DMS 273 (cell line): Measurements from ENCODE around the gene PLCB2.
A peak's percentile ranks its signal among the peaks of the same experiment; 100 is the strongest.

Experiments used
- DNase-seq: peaks from one replicate; lab custom pipeline; 2025; ENCODE audit not compliant: unreplicated experiment; lab: John Stamatoyannopoulos, UW

The PLCB2 gene

GRCh38 chr15:40252141-40252437 is 55.6 kb downstream of the PLCB2 start:
- DNase-seq = no peak

- no peak for DNase-seq
Observed at GRCh38 chr15:40251486-40252140, 56.1 kb downstream of the PLCB2 start.

- DNase-seq = no peak
Observed at GRCh38 chr15:40250771-40251483, 56.8 kb downstream of the PLCB2 start.

- DNase-seq = no peak
Observed at GRCh38 chr15:40250304-40250656, 57.5 kb downstream of the PLCB2 start.

- DNase-seq = no peak
Observed at GRCh38 chr15:40249477-40250303, 58.0 kb downstream of the PLCB2 start.

- peak; percentile 75 for DNase-seq
Observed at GRCh38 chr15:40248006-40248783, 59.5 kb downstream of the PLCB2 start.

GRCh38 chr15:40247406-40247971 is 60.2 kb downstream of the PLCB2 start:
- DNase-seq = no peak

GRCh38 chr15:40246496-40247280 is 61.0 kb downstream of the PLCB2 start:
- no peak for DNase-seq

GRCh38 chr15:40245666-40246450 is 61.9 kb downstream of the PLCB2 start:
- DNase-seq = no peak

- DNase-seq = no peak
Observed at GRCh38 chr15:40244961-40245523, 62.7 kb downstream of the PLCB2 start.

- no peak for DNase-seq
Observed at GRCh38 chr15:40243126-40243810, 64.5 kb downstream of the PLCB2 start.

GRCh38 chr15:40242601-40243000 is 65.1 kb downstream of the PLCB2 start:
- no peak for DNase-seq

GRCh38 chr15:40242213-40242599 is 65.5 kb downstream of the PLCB2 start:
- no peak for DNase-seq

GRCh38 chr15:40241269-40242212 is 66.2 kb downstream of the PLCB2 start:
- no peak for DNase-seq

GRCh38 chr15:40240619-40241221 is 67.0 kb downstream of the PLCB2 start:
- no peak for DNase-seq

- no peak for DNase-seq
Observed at GRCh38 chr15:40239693-40240618, 67.8 kb downstream of the PLCB2 start.
